CD4-positive, alpha-beta T cell treated with Interleukin-2 at 100 ng/mL for 4 hours (primary cell): ENCODE measurements around the gene CDC45.
A peak's percentile ranks its signal among the peaks of the same experiment; 100 is the strongest.
"Not testable (repeated sequence)": the region's sequence is repeated elsewhere in the genome, so short reads cannot be mapped to it uniquely, and the experiment has no call there.

Experiments used
- DNase-seq: peaks from one replicate; pipeline ENCODE4 v3.0.0-alpha.2; 2020; ENCODE audit warnings: low spot score

Gene CDC45

GRCh38 chr22:19479355-19480172 is at the start of gene CDC45:
TSS of gene CDC45 (plus strand) at chr22:19479920. CDS start at chr22:19479969, 49 bp downstream.
- DNase-seq, result peak; percentile 97

GRCh38 chr22:19429950-19430889 is 49.5 kb upstream of the CDC45 start:
- DNase-seq, result peak; percentile 44

- DNase-seq, result no peak
Observed at GRCh38 chr22:19430890-19431541, 48.7 kb upstream of the CDC45 start.

- DNase-seq, result peak; percentile 88
Observed at GRCh38 chr22:19431649-19432132, 48.0 kb upstream of the CDC45 start, which contains the start of gene HIRA. TSS of gene HIRA (minus strand) at chr22:19431733. CDS start at chr22:19431476, 257 bp downstream.

- peak; percentile 91 for DNase-seq
Observed at GRCh38 chr22:19432133-19432851, 47.4 kb upstream of the CDC45 start, which contains the start of gene MRPL40. TSS of gene MRPL40 (plus strand) at chr22:19432545. CDS start at chr22:19432555, 10 bp downstream.

- DNase-seq, result peak; percentile 22
Observed at GRCh38 chr22:19434401-19434800, 45.3 kb upstream of the CDC45 start.

GRCh38 chr22:19434829-19435580 is 44.7 kb upstream of the CDC45 start:
- DNase-seq, result no peak

GRCh38 chr22:19436444-19437161 is 43.1 kb upstream of the CDC45 start:
- not testable (repeated sequence) for DNase-seq

- DNase-seq, result no peak
Observed at GRCh38 chr22:19438298-19438697, 41.4 kb upstream of the CDC45 start.

- DNase-seq, result no peak
Observed at GRCh38 chr22:19440411-19441195, 39.1 kb upstream of the CDC45 start.

GRCh38 chr22:19442166-19442565 is 37.6 kb upstream of the CDC45 start:
- DNase-seq, result no peak

- DNase-seq, result no peak
Observed at GRCh38 chr22:19443544-19444211, 36.0 kb upstream of the CDC45 start.

GRCh38 chr22:19445279-19445982 is 34.3 kb upstream of the CDC45 start:
- DNase-seq, result not testable (repeated sequence)

GRCh38 chr22:19446603-19447329 is 33.0 kb upstream of the CDC45 start:
- no peak for DNase-seq

- DNase-seq, result peak; percentile 95
Observed at GRCh38 chr22:19447330-19448075, 32.2 kb upstream of the CDC45 start, which contains the start of gene C22orf39. TSS of gene C22orf39 (minus strand) at chr22:19447711. CDS start at chr22:19447688, 23 bp downstream.

- no peak for DNase-seq
Observed at GRCh38 chr22:19448076-19448607, 31.6 kb upstream of the CDC45 start.
